Thyroid gland (tissue), 4 donors: ENCODE data around the gene DPF3. TPM values are rescaled to one million over a fixed set of nuclear protein-coding genes. Genes with fewer than 3 reads are reported as not detected.

Source experiments
- DNase-seq, 2 donors: peaks; one replicate each; pipeline ENCODE4 v3.0.0-alpha.2; 2019
- H3K27ac ChIP-seq, 3 donors: fragments of 200-600 bp; sonication (generic); 1 replicate in 2 of 3; 2 replicates in 1 of 3; pipeline ENCODE4 v1.5.1; 2016 to 2019; ENCODE audit warnings: mild to moderate bottlenecking in 1 of 3, moderate library complexity in 1 of 3
- H3K27me3 ChIP-seq: fragments of 200-600 bp; sonication (generic); one replicate; pipeline ENCODE4 v1.5.1; 2019
- H3K36me3 ChIP-seq, 2 donors: fragments of 200-600 bp; sonication (generic); one replicate each; pipeline ENCODE4 v1.5.1; 2016 to 2019
- H3K4me1 ChIP-seq, 2 donors: fragments of 200-600 bp; sonication (generic); one replicate each; pipeline ENCODE4 v1.5.1; 2017 to 2019
- H3K4me3 ChIP-seq, 3 donors: fragments of 200-600 bp; sonication (generic); replicated peaks in 1 of 3; 1 replicate in 2 of 3; 2 replicates in 1 of 3; pipeline ENCODE4 v1.5.1; 2016; ENCODE audit warnings: mild to moderate bottlenecking in 1 of 3
- H3K9me3 ChIP-seq: fragments of 200-600 bp; sonication (generic); one replicate; pipeline ENCODE4 v1.5.1; 2017
- POLR2A ChIP-seq, 2 donors: fragments of 450-650 bp; IDR thresholded peaks; one replicate each; pipeline ENCODE4 v1.6.1; 2017; ENCODE audit warnings: antibody characterized with exemption in 2 of 2, mild to moderate bottlenecking in 2 of 2, moderate library complexity in 1 of 2
- WGBS, 2 donors: methylation state at CpG; one replicate each; pipeline ENCODE4 v1.1.5; 2017; 5-methylcytosine and 5-hydroxymethylcytosine counted together
- intact Hi-C: fragments of 100-400 bp; cut with DNase I; formaldehyde crosslinking; loops from one replicate; pipeline ENCODE4 v1.15.1; 2023
- total RNA-seq, 4 donors: library from RNA; depleted of rRNA; stranded (reverse); fragments of >200 nt; gene quantifications; one replicate each; pipeline ENCODE4 v1.2.3, GENCODE V29; 2016
- TF ChIP-seq, protein P1 (sequence below), 6 experiments: fragments of 200-600 bp in 3 of 6; fragments of 450-650 bp in 3 of 6; sonication (generic) in 3 of 6; IDR thresholded peaks; one replicate each; pipeline ENCODE4 v1.5.1; 2016 to 2019; ENCODE audit warnings: antibody characterized with exemption in 6 of 6, mild to moderate bottlenecking in 2 of 6, inconsistent platforms in 1 of 6, moderate library complexity in 1 of 6

DPF3 gene
- total RNA-seq, 4 donors from 2014 or later = 0.27 to 3.3 (median 1.3) TPM

DNA sequence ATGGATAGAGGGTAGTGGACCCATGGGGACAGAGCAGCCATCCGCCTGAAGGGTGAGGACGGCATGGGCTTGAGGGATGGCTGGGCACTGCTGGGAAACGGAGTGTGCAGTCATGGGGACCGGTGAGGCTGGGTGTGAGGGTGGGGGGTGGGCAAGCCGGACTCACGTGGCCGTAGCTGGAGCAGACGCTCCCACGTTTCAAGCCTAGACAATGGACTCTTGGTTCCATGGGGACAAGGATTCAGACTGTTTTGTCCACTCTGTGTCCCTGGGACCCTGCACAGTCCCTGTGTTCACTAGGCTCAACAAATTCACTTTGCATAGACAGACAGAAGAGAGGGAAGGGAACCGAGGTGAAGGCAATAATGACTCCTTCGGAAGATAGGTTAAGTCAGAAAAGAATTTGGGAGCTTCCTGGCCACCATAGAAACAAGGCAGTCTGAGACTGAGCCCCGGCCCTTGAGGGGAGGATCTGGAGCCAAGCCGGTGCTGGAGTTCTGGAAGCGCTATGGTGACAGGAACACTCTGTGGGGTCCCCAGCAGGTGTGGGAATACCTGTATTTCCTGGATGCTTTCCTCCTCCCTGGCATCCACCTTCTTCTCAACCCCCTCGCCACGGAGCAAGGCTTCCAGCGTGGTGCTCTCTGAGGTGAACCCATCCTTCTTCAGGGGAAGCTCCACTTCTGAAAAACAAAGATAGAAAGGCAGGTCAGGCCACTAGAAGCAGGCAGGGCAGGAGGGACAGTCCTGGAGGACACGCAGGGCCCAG, 162.5 kb downstream of the DPF3 start:
- WGBS, 2 donors = 81 to 85% methylated on average over 18 of the region's 18 CpGs
- Histone ChIP-seq H3K27ac (no peak overlapping the region), H3K27me3 (no peaks in the 10 kb centered on the region), H3K4me3 (no peak overlapping the region), H3K4me1 (no peaks in the 10 kb centered on the region), H3K36me3 (no peaks in the 10 kb centered on the region), H3K9me3 (no peaks in the 10 kb centered on the region)
- intact Hi-C loops = no loop called here
- DNase-seq = no peak
- no peak for TF ChIP-seq POLR2A (IDR thresholded peaks at IDR 0.05)
- TF ChIP-seq, protein P1, sequence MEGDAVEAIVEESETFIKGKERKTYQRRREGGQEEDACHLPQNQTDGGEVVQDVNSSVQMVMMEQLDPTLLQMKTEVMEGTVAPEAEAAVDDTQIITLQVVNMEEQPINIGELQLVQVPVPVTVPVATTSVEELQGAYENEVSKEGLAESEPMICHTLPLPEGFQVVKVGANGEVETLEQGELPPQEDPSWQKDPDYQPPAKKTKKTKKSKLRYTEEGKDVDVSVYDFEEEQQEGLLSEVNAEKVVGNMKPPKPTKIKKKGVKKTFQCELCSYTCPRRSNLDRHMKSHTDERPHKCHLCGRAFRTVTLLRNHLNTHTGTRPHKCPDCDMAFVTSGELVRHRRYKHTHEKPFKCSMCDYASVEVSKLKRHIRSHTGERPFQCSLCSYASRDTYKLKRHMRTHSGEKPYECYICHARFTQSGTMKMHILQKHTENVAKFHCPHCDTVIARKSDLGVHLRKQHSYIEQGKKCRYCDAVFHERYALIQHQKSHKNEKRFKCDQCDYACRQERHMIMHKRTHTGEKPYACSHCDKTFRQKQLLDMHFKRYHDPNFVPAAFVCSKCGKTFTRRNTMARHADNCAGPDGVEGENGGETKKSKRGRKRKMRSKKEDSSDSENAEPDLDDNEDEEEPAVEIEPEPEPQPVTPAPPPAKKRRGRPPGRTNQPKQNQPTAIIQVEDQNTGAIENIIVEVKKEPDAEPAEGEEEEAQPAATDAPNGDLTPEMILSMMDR (IDR thresholded peaks at IDR 0.05) = no peak

DNA sequence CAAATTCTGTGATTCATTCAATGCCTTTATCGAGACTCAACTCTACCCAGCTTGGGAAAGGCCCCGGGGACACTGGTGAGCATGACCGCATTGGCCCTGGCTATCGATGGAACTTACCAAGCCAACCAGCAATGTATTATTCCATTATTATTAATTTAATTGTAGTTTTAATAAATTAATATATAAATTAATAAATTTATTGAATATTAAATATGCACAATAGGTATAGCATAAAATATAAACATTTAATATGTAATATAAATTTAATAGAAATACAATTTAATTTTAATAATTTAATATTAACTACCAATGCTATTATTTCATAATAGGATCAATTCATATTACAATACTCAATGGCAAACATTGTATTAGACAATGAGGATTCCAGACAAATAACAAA, 163.4 kb downstream of the DPF3 start:
- H3K4me1 ChIP-seq = no peaks in the 10 kb centered on the region
- DNase-seq = no peak
- H3K36me3 ChIP-seq = no peaks in the 10 kb centered on the region
- H3K27me3 ChIP-seq = no peaks in the 10 kb centered on the region
- H3K27ac ChIP-seq = no peak overlapping the region
- 95 to 96% methylated on average over 4 of the region's 4 CpGs for WGBS, 2 donors
- no peak overlapping the region for H3K4me3 ChIP-seq
- TF ChIP-seq, protein P1 (IDR thresholded peaks at IDR 0.05) = no peak
- no peak for TF ChIP-seq POLR2A (IDR thresholded peaks at IDR 0.05)
- intact Hi-C loops = no loop called here
- no peaks in the 10 kb centered on the region for H3K9me3 ChIP-seq

DNA sequence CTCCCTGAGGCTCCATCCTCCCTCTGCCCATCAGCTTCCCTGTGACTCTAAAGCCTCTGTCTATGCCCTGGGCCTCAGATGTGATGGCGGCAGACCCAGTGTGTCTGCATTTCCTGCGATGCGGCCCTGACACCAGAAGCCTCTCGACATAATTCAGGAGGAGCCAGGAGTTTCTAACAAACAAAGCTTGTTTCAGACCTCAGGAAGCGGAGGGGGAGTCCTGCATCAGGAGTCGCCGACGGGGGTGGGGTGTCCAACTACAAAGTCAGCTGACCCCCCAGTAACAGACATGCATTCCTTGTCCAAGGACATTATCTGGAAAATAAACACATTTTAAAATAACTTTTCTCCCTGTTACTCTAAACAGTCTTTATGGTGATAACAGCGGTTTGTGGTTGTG, 167.5 kb downstream of the DPF3 start:
- TF ChIP-seq, protein P1 (IDR thresholded peaks at IDR 0.05) = no peak
- no peak for TF ChIP-seq POLR2A (IDR thresholded peaks at IDR 0.05)
- no peak overlapping the region for H3K4me3 ChIP-seq
- no peaks in the 10 kb centered on the region for H3K4me1 ChIP-seq
- WGBS, 2 donors = 69 to 75% methylated on average over 9 of the region's 9 CpGs
- H3K27ac ChIP-seq = no peak overlapping the region
- no peaks in the 10 kb centered on the region for H3K36me3 ChIP-seq
- no peaks in the 10 kb centered on the region for H3K9me3 ChIP-seq
- intact Hi-C loops = no loop called here
- DNase-seq = no peak
- no peaks in the 10 kb centered on the region for H3K27me3 ChIP-seq

DNA sequence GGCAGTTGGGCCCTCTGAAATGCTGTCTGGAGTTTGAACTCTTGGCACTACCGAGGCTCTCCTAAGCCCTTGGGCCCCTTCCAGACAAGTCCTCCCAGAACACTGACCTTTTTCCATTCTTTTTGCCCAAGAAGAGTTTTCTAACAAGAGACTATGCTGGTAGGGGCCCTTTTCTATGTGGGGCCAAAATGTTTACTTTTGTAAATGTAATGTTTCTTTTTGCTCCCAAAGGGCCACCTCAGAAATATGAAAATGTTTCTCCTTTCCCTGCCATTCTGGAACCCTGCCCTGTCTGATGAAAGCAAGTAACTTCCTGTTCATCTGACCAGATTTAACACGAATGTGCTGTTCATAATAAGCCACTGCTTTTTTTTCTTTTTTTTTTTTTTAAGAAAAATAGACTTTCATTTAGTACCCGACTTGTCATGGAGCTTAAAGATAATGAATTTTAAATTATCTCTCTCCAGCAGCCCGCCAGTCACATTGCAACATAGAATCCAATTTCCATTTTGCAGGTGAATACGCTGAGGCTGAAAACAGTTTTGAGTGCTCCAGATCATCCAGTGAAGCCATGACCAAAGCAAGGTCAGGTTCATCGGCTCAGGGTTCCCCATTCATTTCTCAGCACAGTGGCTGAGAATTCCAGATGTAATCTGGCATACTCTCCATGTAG, 169.9 kb downstream of the DPF3 start:
- intact Hi-C loops = no loop called here
- no peak overlapping the region for H3K27ac ChIP-seq
- WGBS, 2 donors = 55 to 59% methylated on average over 6 of the region's 6 CpGs

More for the DNA sequence above, 169.9 kb downstream of the DPF3 start:
- H3K36me3 ChIP-seq = no peaks in the 10 kb centered on the region
- H3K4me3 ChIP-seq = no peak overlapping the region
- TF ChIP-seq, protein P1 (IDR thresholded peaks at IDR 0.05) = no peak
- no peak for TF ChIP-seq POLR2A (IDR thresholded peaks at IDR 0.05)
- H3K4me1 ChIP-seq = no peaks in the 10 kb centered on the region
- no peaks in the 10 kb centered on the region for H3K27me3 ChIP-seq
- H3K9me3 ChIP-seq = no peaks in the 10 kb centered on the region
- DNase-seq = no peak
